ENCODE measurements around the gene CHMP2B. TPM values are rescaled to one million over a fixed set of nuclear protein-coding genes. Genes with fewer than 3 reads are reported as not detected.

The CHMP2B gene
- total and polyA plus RNA-seq, 2 donors (not counting 1 experiment from before 2014, with no cell fraction given) = 20.6 to 46.2 TPM

GRCh38 chr3:87227835-87228144, 681 bp downstream of the CHMP2B start:
- DNase-seq (ENCODE audit: low read depth in 2 of 2) = peak in 1 of 2 donors; percentile 17
- Histone ChIP-seq H3K79me2 (ENCODE audit: control insufficient read depth, insufficient read depth, low read length) (peaks cover 28% of the 10 kb centered on the region), H3K36me3 (ENCODE audit: control insufficient read depth, insufficient read depth, low read length) (no peaks in the 10 kb centered on the region), H3K9me3 (ENCODE audit: control insufficient read depth, insufficient read depth, low read depth, low read length) (no peaks in the 10 kb centered on the region), H3K4me3 (replicated peaks in 1 of 4; ENCODE audit: control extremely low read depth in 1 of 4, insufficient read depth in 1 of 4, low read depth in 3 of 4, low read length in 4 of 4) (peak overlapping the region; percentile 74 to 87 (median 83)), H3K27me3 (ENCODE audit: control insufficient read depth, insufficient read depth, low read length) (no peaks in the 10 kb centered on the region), H2AFZ (ENCODE audit: low read length) (peak overlapping the region; percentile 74), H3K27ac (ENCODE audit: insufficient read depth, low read length) (peak overlapping the region; percentile 78), H3K4me1 (ENCODE audit: control insufficient read depth, extremely low read depth, insufficient read depth, low read length) (no peaks in the 10 kb centered on the region), H3K4me2 (ENCODE audit: extremely low read depth, insufficient read depth, low read length) (peak overlapping the region; percentile 88), H4K20me1 (ENCODE audit: control insufficient read depth, extremely low read depth, insufficient read depth, low read length) (no peaks in the 10 kb centered on the region), H3K9ac (ENCODE audit: insufficient read depth, low read length) (peak overlapping the region; percentile 87)
- TF ChIP-seq EZH2 (IDR thresholded peaks at IDR 0.05; ENCODE audit: low read length, missing control alignments) (no peak), CTCF (conservative IDR thresholded peaks at IDR 0.05 in 1 of 2, IDR thresholded peaks at IDR 0.05 in 1 of 2; ENCODE audit: low read depth in 1 of 2, low read length in 2 of 2) (no peak)

GRCh38 chr3:87228316-87228715, 1.2 kb downstream of the CHMP2B start:
- peak; percentile 5 to 69 for DNase-seq (ENCODE audit: low read depth in 2 of 2)
- H3K79me2 ChIP-seq (ENCODE audit: control insufficient read depth, insufficient read depth, low read length) = peaks cover 28% of the 10 kb centered on the region
- no peak overlapping the region for H2AFZ ChIP-seq (ENCODE audit: low read length)
- H3K4me3 ChIP-seq (replicated peaks in 1 of 4; ENCODE audit: control extremely low read depth in 1 of 4, insufficient read depth in 1 of 4, low read depth in 3 of 4, low read length in 4 of 4) = peak overlapping the region; percentile 74 to 87 (median 83)
- H3K4me2 ChIP-seq (ENCODE audit: extremely low read depth, insufficient read depth, low read length) = peak overlapping the region; percentile 88
- no peak overlapping the region for H3K27ac ChIP-seq (ENCODE audit: insufficient read depth, low read length)
- H3K4me1 ChIP-seq (ENCODE audit: control insufficient read depth, extremely low read depth, insufficient read depth, low read length) = no peaks in the 10 kb centered on the region
- TF ChIP-seq EZH2 (IDR thresholded peaks at IDR 0.05; ENCODE audit: low read length, missing control alignments) (no peak), CTCF (conservative IDR thresholded peaks at IDR 0.05 in 1 of 2, IDR thresholded peaks at IDR 0.05 in 1 of 2; ENCODE audit: low read depth in 1 of 2, low read length in 2 of 2) (no peak)
- H3K9ac ChIP-seq (ENCODE audit: insufficient read depth, low read length) = no peak overlapping the region
- no peaks in the 10 kb centered on the region for H3K9me3 ChIP-seq (ENCODE audit: control insufficient read depth, insufficient read depth, low read depth, low read length)
- H3K36me3 ChIP-seq (ENCODE audit: control insufficient read depth, insufficient read depth, low read length) = no peaks in the 10 kb centered on the region
- H4K20me1 ChIP-seq (ENCODE audit: control insufficient read depth, extremely low read depth, insufficient read depth, low read length) = no peaks in the 10 kb centered on the region
- H3K27me3 ChIP-seq (ENCODE audit: control insufficient read depth, insufficient read depth, low read length) = no peaks in the 10 kb centered on the region

- Histone ChIP-seq H3K9ac (ENCODE audit: insufficient read depth, low read length) (no peak overlapping the region), H3K27me3 (ENCODE audit: control insufficient read depth, insufficient read depth, low read length) (no peaks in the 10 kb centered on the region), H3K4me3 (replicated peaks in 1 of 4; ENCODE audit: control extremely low read depth in 1 of 4, insufficient read depth in 1 of 4, low read depth in 3 of 4, low read length in 4 of 4) (peak overlapping the region in 1 of 4 experiments; percentile 87), H3K4me1 (ENCODE audit: control insufficient read depth, extremely low read depth, insufficient read depth, low read length) (no peaks in the 10 kb centered on the region), H3K27ac (ENCODE audit: insufficient read depth, low read length) (no peak overlapping the region), H3K79me2 (ENCODE audit: control insufficient read depth, insufficient read depth, low read length) (peaks cover 32% of the 10 kb centered on the region), H2AFZ (ENCODE audit: low read length) (no peak overlapping the region), H3K36me3 (ENCODE audit: control insufficient read depth, insufficient read depth, low read length) (no peaks in the 10 kb centered on the region), H4K20me1 (ENCODE audit: control insufficient read depth, extremely low read depth, insufficient read depth, low read length) (no peaks in the 10 kb centered on the region), H3K4me2 (ENCODE audit: extremely low read depth, insufficient read depth, low read length) (peak overlapping the region; percentile 88), H3K9me3 (ENCODE audit: control insufficient read depth, insufficient read depth, low read depth, low read length) (no peaks in the 10 kb centered on the region)
- TF ChIP-seq EZH2 (IDR thresholded peaks at IDR 0.05; ENCODE audit: low read length, missing control alignments) (no peak), CTCF (conservative IDR thresholded peaks at IDR 0.05 in 1 of 2, IDR thresholded peaks at IDR 0.05 in 1 of 2; ENCODE audit: low read depth in 1 of 2, low read length in 2 of 2) (no peak)
- DNase-seq (ENCODE audit: low read depth in 2 of 2) = no peak
These were observed 2.0 kb downstream of the CHMP2B start for GRCh38 chr3:87229113-87229512.
